ENCODE measurements around the gene MIAT. TPM values are rescaled to one million over a fixed set of nuclear protein-coding genes. Genes with fewer than 3 reads are reported as not detected.
"Not testable (repeated sequence)": the region's sequence is repeated elsewhere in the genome, so short reads cannot be mapped to it uniquely, and the experiment has no call there.

Gene MIAT
- total RNA-seq, 1 experiment from 2014 or later = 0.33 TPM

GRCh38 chr22:26702906-26703830, 45.8 kb downstream of the MIAT start:
- POLR2A ChIA-PET = no interaction called here
- in situ Hi-C loops (cut with HindIII; ENCODE audit: low pct_unique_long_range_greater_than_20kb, low sequenced_read_pairs) = no loop called here
- no TSS peak for BruUV-seq (replicated peaks)
- CTCF ChIA-PET = no interaction called here
- Histone ChIP-seq H3K4me1 (ENCODE audit: control insufficient read depth, insufficient read depth, low read length) (no peaks in the 10 kb centered on the region), H3K4me3 (ENCODE audit: low read depth in 2 of 2, low read length in 2 of 2) (no peak overlapping the region), H3K36me3 (ENCODE audit: control insufficient read depth, insufficient read depth, low read length) (no peaks in the 10 kb centered on the region), H3K27ac (ENCODE audit: low read length) (no peak overlapping the region), H3K27me3 (ENCODE audit: control insufficient read depth, insufficient read depth, low read length) (no peaks in the 10 kb centered on the region), H3K9me3 (ENCODE audit: control insufficient read depth, insufficient read depth, low read depth, low read length) (no peaks in the 10 kb centered on the region; the same call in 1 of the 2 replicates)
- TF ChIP-seq POLR2AphosphoS5 (IDR thresholded peaks at IDR 0.05; ENCODE audit: low read depth, low read length) = no peak
- no peak for TF ChIP-seq SIN3A (IDR thresholded peaks at IDR 0.05; ENCODE audit: borderline replicate concordance, insufficient read depth, low read depth, low read length)
- TF ChIP-seq, protein P1, sequence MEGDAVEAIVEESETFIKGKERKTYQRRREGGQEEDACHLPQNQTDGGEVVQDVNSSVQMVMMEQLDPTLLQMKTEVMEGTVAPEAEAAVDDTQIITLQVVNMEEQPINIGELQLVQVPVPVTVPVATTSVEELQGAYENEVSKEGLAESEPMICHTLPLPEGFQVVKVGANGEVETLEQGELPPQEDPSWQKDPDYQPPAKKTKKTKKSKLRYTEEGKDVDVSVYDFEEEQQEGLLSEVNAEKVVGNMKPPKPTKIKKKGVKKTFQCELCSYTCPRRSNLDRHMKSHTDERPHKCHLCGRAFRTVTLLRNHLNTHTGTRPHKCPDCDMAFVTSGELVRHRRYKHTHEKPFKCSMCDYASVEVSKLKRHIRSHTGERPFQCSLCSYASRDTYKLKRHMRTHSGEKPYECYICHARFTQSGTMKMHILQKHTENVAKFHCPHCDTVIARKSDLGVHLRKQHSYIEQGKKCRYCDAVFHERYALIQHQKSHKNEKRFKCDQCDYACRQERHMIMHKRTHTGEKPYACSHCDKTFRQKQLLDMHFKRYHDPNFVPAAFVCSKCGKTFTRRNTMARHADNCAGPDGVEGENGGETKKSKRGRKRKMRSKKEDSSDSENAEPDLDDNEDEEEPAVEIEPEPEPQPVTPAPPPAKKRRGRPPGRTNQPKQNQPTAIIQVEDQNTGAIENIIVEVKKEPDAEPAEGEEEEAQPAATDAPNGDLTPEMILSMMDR (IDR thresholded peaks at IDR 0.05) = no peak
- TF ChIP-seq, protein P2, sequence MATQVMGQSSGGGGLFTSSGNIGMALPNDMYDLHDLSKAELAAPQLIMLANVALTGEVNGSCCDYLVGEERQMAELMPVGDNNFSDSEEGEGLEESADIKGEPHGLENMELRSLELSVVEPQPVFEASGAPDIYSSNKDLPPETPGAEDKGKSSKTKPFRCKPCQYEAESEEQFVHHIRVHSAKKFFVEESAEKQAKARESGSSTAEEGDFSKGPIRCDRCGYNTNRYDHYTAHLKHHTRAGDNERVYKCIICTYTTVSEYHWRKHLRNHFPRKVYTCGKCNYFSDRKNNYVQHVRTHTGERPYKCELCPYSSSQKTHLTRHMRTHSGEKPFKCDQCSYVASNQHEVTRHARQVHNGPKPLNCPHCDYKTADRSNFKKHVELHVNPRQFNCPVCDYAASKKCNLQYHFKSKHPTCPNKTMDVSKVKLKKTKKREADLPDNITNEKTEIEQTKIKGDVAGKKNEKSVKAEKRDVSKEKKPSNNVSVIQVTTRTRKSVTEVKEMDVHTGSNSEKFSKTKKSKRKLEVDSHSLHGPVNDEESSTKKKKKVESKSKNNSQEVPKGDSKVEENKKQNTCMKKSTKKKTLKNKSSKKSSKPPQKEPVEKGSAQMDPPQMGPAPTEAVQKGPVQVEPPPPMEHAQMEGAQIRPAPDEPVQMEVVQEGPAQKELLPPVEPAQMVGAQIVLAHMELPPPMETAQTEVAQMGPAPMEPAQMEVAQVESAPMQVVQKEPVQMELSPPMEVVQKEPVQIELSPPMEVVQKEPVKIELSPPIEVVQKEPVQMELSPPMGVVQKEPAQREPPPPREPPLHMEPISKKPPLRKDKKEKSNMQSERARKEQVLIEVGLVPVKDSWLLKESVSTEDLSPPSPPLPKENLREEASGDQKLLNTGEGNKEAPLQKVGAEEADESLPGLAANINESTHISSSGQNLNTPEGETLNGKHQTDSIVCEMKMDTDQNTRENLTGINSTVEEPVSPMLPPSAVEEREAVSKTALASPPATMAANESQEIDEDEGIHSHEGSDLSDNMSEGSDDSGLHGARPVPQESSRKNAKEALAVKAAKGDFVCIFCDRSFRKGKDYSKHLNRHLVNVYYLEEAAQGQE (IDR thresholded peaks at IDR 0.05; ENCODE audit: insufficient read depth in 1 of 2, low read depth in 2 of 2, low read length in 1 of 2) = no peak
- no peak for TF ChIP-seq TCF7L2 (IDR thresholded peaks at IDR 0.05; ENCODE audit: low read depth, low read length)
- DNase-seq (ENCODE audit: low read depth, low spot score) = no peak
- ATAC-seq = no peak
- intact Hi-C loops (cut with micrococcal nuclease; ENCODE audit: unreplicated experiment) = no loop called here

DNA sequence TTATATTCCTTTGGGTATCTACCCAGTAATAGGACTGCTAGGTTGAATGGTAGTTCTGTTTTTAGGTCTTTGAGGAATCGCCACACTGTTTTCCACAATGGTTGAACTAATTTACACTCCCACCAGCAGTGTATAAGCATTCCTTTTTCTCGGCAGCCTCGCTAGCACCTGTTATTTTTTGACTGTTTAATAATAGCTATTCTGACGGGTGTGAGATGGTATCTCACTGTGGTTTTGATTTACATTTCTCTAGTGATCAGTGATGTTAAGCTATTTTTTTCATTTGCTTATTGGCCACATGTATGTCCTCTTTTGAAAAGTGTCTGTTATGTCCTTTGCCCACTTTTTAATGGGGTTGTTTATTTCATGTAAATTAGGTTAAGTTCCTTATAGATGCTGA, 48.0 kb downstream of the MIAT start:
- DNase-seq (ENCODE audit: low read depth, low spot score); intact Hi-C loops (cut with micrococcal nuclease; ENCODE audit: unreplicated experiment); H3K4me3 ChIP-seq (ENCODE audit: low read depth in 2 of 2, low read length in 2 of 2); H3K4me1 ChIP-seq (ENCODE audit: control insufficient read depth, insufficient read depth, low read length); H3K27ac ChIP-seq (ENCODE audit: low read length); ATAC-seq; H3K27me3 ChIP-seq (ENCODE audit: control insufficient read depth, insufficient read depth, low read length); H3K9me3 ChIP-seq (ENCODE audit: control insufficient read depth, insufficient read depth, low read depth, low read length); in situ Hi-C loops (cut with HindIII; ENCODE audit: low pct_unique_long_range_greater_than_20kb, low sequenced_read_pairs); H3K36me3 ChIP-seq (ENCODE audit: control insufficient read depth, insufficient read depth, low read length); POLR2A ChIA-PET; CTCF ChIA-PET; BruUV-seq (replicated peaks): not testable (repeated sequence)

DNA sequence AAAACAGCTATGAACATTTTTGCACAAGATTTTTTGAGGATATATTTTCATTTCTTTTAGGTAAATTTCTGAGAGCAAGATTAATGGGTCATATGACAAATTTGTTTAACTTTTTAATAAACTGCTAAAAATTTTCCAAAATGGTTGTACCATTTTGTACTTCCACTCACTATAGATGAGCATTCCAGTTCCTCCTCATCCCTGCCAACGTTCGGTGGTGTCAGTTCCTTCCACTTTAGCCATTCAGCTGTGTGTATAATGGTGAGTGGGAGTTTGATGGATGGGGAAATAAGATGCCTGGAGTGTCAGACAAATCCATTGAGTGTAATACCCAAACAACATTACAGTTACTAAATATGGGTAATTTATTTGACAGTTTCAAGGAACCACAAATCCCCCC, 49.7 kb downstream of the MIAT start:
- no peak overlapping the region for H3K27ac ChIP-seq (ENCODE audit: low read length)
- intact Hi-C loops (cut with micrococcal nuclease; ENCODE audit: unreplicated experiment) (no loop called here), in situ Hi-C loops (cut with HindIII; ENCODE audit: low pct_unique_long_range_greater_than_20kb, low sequenced_read_pairs) (no loop called here)
- H3K4me3 ChIP-seq (ENCODE audit: low read depth in 2 of 2, low read length in 2 of 2) = no peak overlapping the region
- no peak for ATAC-seq
- no peaks in the 10 kb centered on the region for H3K9me3 ChIP-seq (ENCODE audit: control insufficient read depth, insufficient read depth, low read depth, low read length)
- POLR2A ChIA-PET = no interaction called here
- CTCF ChIA-PET = no interaction called here
- no peaks in the 10 kb centered on the region for H3K36me3 ChIP-seq (ENCODE audit: control insufficient read depth, insufficient read depth, low read length)
- H3K4me1 ChIP-seq (ENCODE audit: control insufficient read depth, insufficient read depth, low read length) = no peaks in the 10 kb centered on the region
- BruUV-seq (replicated peaks) = no TSS peak
- TF ChIP-seq TCF7L2 (IDR thresholded peaks at IDR 0.05; ENCODE audit: low read depth, low read length) = no peak
- TF ChIP-seq, protein P1 (IDR thresholded peaks at IDR 0.05) = no peak
- TF ChIP-seq, protein P2 (IDR thresholded peaks at IDR 0.05; ENCODE audit: insufficient read depth in 1 of 2, low read depth in 2 of 2, low read length in 1 of 2) = no peak
- TF ChIP-seq SIN3A (IDR thresholded peaks at IDR 0.05; ENCODE audit: borderline replicate concordance, insufficient read depth, low read depth, low read length) = no peak
- no peak for TF ChIP-seq POLR2AphosphoS5 (IDR thresholded peaks at IDR 0.05; ENCODE audit: low read depth, low read length)
- H3K27me3 ChIP-seq (ENCODE audit: control insufficient read depth, insufficient read depth, low read length) = no peaks in the 10 kb centered on the region
- no peak for DNase-seq (ENCODE audit: low read depth, low spot score)
